ENCODE measurements around the gene GABPB2.

The GABPB2 gene

GRCh38 chr1:151060007-151060656 lies 10.4 kb upstream of the GABPB2 start, which contains the start of gene MLLT11:
Gene MLLT11 (plus strand): TSS chr1:151060397. CDS start chr1:151067225, 6,828 bp downstream.
- Histone ChIP-seq H3K9ac (ENCODE audit: insufficient read length, low read depth) (peak within 1 kb of the TSS; percentile 98), H3K4me3 (ENCODE audit: insufficient read length, low read depth) (peak within 1 kb of the TSS; percentile 90), H3K9me3 (ENCODE audit: insufficient read depth, low read length) (no peaks in the 10 kb centered on the region), H3K27me3 (ENCODE audit: insufficient read depth, insufficient read length) (no peaks in the 10 kb centered on the region), H3K36me3 (ENCODE audit: insufficient read depth, insufficient read length, low read length) (peaks cover 46% of the 10 kb centered on the region), H3K4me1 (ENCODE audit: insufficient read depth, insufficient read length) (peaks cover 22% of the 10 kb centered on the region)
- no peak for TF ChIP-seq ZNF274 (IDR thresholded peaks at IDR 0.05; ENCODE audit: low read depth, low read length)
- TF ChIP-seq SUZ12 (IDR thresholded peaks at IDR 0.05; ENCODE audit: extremely low read depth, insufficient read depth, insufficient read length): no peak
- TF ChIP-seq YY1 (IDR thresholded peaks at IDR 0.05; ENCODE audit: insufficient read depth, insufficient read length): no peak
- DNase-seq (ENCODE audit: low read depth, low spot score): peak; percentile 92

DNA sequence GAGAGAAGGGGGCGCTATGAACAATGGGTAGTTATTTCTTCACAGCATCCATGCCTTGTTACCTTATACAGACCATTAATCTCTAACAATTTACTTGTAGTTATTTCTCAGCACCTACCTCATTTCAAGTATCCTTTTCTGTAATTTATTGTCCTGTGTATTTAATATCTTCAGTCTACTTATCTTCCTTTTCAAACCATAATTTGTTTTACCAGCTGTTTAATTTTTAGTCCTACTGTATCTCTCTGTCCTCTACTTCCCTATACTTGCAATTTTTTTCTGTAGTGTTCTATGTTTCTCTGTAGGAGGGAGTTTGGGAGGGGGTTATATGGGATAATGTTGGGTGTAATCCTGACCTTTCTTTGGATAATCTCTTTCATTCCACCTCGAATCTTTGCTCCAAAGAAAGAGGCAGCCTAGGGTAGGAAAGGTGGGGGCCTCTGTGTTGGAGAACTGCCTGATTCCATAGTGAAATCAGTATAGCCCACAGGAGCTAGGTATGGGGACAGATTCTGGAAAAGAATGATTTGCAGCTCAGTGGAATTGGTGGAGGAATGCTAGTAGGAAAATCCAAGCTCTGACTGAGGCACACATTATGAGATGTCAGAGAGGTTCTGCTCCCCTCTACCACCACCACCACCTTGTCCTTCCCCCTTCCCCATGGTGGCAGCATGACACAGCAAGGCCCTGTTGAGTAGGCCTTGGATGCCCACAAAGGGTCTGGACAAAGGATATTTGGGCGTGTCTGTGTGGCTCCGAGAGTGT lies 9.7 kb upstream of the GABPB2 start:
- no peaks in the 10 kb centered on the region for H3K9me3 ChIP-seq (ENCODE audit: insufficient read depth, low read length)
- peak overlapping the region; percentile 98 for H3K9ac ChIP-seq (ENCODE audit: insufficient read length, low read depth)
- no peaks in the 10 kb centered on the region for H3K27me3 ChIP-seq (ENCODE audit: insufficient read depth, insufficient read length)
- no peak for DNase-seq (ENCODE audit: low read depth, low spot score)
- TF ChIP-seq ZNF274 (IDR thresholded peaks at IDR 0.05; ENCODE audit: low read depth, low read length) (no peak), YY1 (IDR thresholded peaks at IDR 0.05; ENCODE audit: insufficient read depth, insufficient read length) (no peak), SUZ12 (IDR thresholded peaks at IDR 0.05; ENCODE audit: extremely low read depth, insufficient read depth, insufficient read length) (no peak)
- peaks cover 46% of the 10 kb centered on the region for H3K36me3 ChIP-seq (ENCODE audit: insufficient read depth, insufficient read length, low read length)
- peaks cover 16% of the 10 kb centered on the region for H3K4me1 ChIP-seq (ENCODE audit: insufficient read depth, insufficient read length)
- H3K4me3 ChIP-seq (ENCODE audit: insufficient read length, low read depth): peak overlapping the region; percentile 90

DNA sequence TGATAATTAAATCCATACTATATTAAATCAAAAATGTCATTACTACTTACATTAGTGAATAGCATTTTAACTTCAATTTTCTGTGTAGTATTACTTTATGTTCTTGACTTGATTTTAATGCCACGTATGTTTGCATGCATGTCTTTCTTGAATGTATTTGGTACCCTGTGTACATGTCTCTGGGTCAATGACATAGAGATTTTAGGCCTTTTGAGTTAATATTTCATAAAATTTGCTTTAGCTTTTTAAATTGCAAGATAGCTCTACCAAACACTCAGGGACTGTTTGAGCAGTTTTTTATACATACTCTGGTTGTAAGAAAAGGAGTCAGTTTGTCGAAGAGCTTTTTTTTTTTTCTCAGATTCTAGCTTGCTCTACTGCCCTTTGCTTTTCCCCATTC lies 8.9 kb upstream of the GABPB2 start:
- Histone ChIP-seq H3K4me1 (ENCODE audit: insufficient read depth, insufficient read length) (peaks cover 9% of the 10 kb centered on the region), H3K4me3 (ENCODE audit: insufficient read length, low read depth) (peak overlapping the region; percentile 90), H3K9ac (ENCODE audit: insufficient read length, low read depth) (peak overlapping the region; percentile 39), H3K9me3 (ENCODE audit: insufficient read depth, low read length) (no peaks in the 10 kb centered on the region), H3K36me3 (ENCODE audit: insufficient read depth, insufficient read length, low read length) (peaks cover 44% of the 10 kb centered on the region), H3K27me3 (ENCODE audit: insufficient read depth, insufficient read length) (no peaks in the 10 kb centered on the region)
- TF ChIP-seq ZNF274 (IDR thresholded peaks at IDR 0.05; ENCODE audit: low read depth, low read length): no peak
- DNase-seq (ENCODE audit: low read depth, low spot score): no peak

GRCh38 chr1:151062741-151063371 lies 7.7 kb upstream of the GABPB2 start:
- H3K4me3 ChIP-seq (ENCODE audit: insufficient read length, low read depth): no peak overlapping the region
- H3K9me3 ChIP-seq (ENCODE audit: insufficient read depth, low read length): no peaks in the 10 kb centered on the region
- peaks cover 5% of the 10 kb centered on the region for H3K4me1 ChIP-seq (ENCODE audit: insufficient read depth, insufficient read length)
- no peak for DNase-seq (ENCODE audit: low read depth, low spot score)
- TF ChIP-seq YY1 (IDR thresholded peaks at IDR 0.05; ENCODE audit: insufficient read depth, insufficient read length): no peak
- TF ChIP-seq SUZ12 (IDR thresholded peaks at IDR 0.05; ENCODE audit: extremely low read depth, insufficient read depth, insufficient read length): no peak
- TF ChIP-seq ZNF274 (IDR thresholded peaks at IDR 0.05; ENCODE audit: low read depth, low read length): no peak
- H3K27me3 ChIP-seq (ENCODE audit: insufficient read depth, insufficient read length): no peaks in the 10 kb centered on the region
- no peak overlapping the region for H3K9ac ChIP-seq (ENCODE audit: insufficient read length, low read depth)
- peaks cover 45% of the 10 kb centered on the region for H3K36me3 ChIP-seq (ENCODE audit: insufficient read depth, insufficient read length, low read length)

DNA sequence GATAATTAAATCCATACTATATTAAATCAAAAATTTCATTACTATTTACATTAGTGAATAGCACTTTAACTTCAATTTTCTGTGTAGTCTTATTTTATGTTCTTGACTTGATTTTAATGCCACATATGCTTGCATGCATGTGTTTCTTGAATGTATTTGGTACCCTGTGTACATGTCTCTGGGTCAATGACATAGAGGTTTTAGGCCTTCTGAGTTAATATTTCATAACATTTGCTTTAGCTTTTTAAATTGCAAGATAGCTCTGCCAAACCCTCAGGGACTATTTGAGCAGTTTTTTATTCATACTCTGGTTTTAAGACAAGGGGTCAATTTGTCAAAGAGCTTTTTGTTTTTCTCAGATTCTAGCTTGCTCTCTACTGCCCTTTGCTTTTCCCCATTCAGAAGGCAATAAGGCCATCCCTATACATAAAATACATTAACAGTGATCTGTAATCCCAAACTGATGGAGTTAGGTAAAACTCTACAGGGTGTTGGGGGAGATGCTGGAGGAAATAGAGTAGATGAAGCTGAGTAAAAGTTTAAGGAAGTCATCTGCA lies 5.4 kb upstream of the GABPB2 start:
- peaks cover 3% of the 10 kb centered on the region for H3K4me1 ChIP-seq (ENCODE audit: insufficient read depth, insufficient read length)
- peaks cover 59% of the 10 kb centered on the region for H3K36me3 ChIP-seq (ENCODE audit: insufficient read depth, insufficient read length, low read length)
- H3K9ac ChIP-seq (ENCODE audit: insufficient read length, low read depth): no peak overlapping the region
- H3K27me3 ChIP-seq (ENCODE audit: insufficient read depth, insufficient read length): no peaks in the 10 kb centered on the region
- TF ChIP-seq YY1 (IDR thresholded peaks at IDR 0.05; ENCODE audit: insufficient read depth, insufficient read length): no peak
- no peak for TF ChIP-seq ZNF274 (IDR thresholded peaks at IDR 0.05; ENCODE audit: low read depth, low read length)
- no peak for TF ChIP-seq SUZ12 (IDR thresholded peaks at IDR 0.05; ENCODE audit: extremely low read depth, insufficient read depth, insufficient read length)
- no peak for DNase-seq (ENCODE audit: low read depth, low spot score)
- H3K4me3 ChIP-seq (ENCODE audit: insufficient read length, low read depth): no peak overlapping the region
- no peaks in the 10 kb centered on the region for H3K9me3 ChIP-seq (ENCODE audit: insufficient read depth, low read length)

DNA sequence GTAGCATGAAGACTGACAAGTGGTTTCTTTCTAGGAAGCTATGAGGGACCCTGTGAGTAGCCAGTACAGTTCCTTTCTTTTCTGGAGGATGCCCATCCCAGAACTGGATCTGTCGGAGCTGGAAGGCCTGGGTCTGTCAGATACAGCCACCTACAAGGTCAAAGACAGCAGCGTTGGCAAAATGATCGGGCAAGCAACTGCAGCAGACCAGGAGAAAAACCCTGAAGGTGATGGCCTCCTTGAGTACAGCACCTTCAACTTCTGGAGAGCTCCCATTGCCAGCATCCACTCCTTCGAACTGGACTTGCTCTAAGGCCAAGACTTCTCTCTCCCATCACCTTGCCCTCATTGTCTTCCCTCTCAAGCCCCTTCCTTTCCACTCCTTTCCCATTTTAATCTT lies 3.4 kb upstream of the GABPB2 start:
- no peak for DNase-seq (ENCODE audit: low read depth, low spot score)
- TF ChIP-seq YY1 (IDR thresholded peaks at IDR 0.05; ENCODE audit: insufficient read depth, insufficient read length) (no peak), ZNF274 (IDR thresholded peaks at IDR 0.05; ENCODE audit: low read depth, low read length) (no peak), SUZ12 (IDR thresholded peaks at IDR 0.05; ENCODE audit: extremely low read depth, insufficient read depth, insufficient read length) (no peak)
- H3K4me1 ChIP-seq (ENCODE audit: insufficient read depth, insufficient read length): peaks cover 6% of the 10 kb centered on the region
- H3K36me3 ChIP-seq (ENCODE audit: insufficient read depth, insufficient read length, low read length): peaks cover 59% of the 10 kb centered on the region
- H3K9me3 ChIP-seq (ENCODE audit: insufficient read depth, low read length): no peaks in the 10 kb centered on the region
- no peaks in the 10 kb centered on the region for H3K27me3 ChIP-seq (ENCODE audit: insufficient read depth, insufficient read length)
- H3K4me3 ChIP-seq (ENCODE audit: insufficient read length, low read depth): no peak overlapping the region
- no peak overlapping the region for H3K9ac ChIP-seq (ENCODE audit: insufficient read length, low read depth)

GRCh38 chr1:151069103-151069486 lies 1.5 kb upstream of the GABPB2 start:
- no peak overlapping the region for H3K4me3 ChIP-seq (ENCODE audit: insufficient read length, low read depth)
- no peak for DNase-seq (ENCODE audit: low read depth, low spot score)
- H3K9ac ChIP-seq (ENCODE audit: insufficient read length, low read depth): peak overlapping the region; percentile 1
- H3K36me3 ChIP-seq (ENCODE audit: insufficient read depth, insufficient read length, low read length): peaks cover 48% of the 10 kb centered on the region
- peaks cover 6% of the 10 kb centered on the region for H3K4me1 ChIP-seq (ENCODE audit: insufficient read depth, insufficient read length)
- no peaks in the 10 kb centered on the region for H3K27me3 ChIP-seq (ENCODE audit: insufficient read depth, insufficient read length)
- TF ChIP-seq ZNF274 (IDR thresholded peaks at IDR 0.05; ENCODE audit: low read depth, low read length) (no peak), SUZ12 (IDR thresholded peaks at IDR 0.05; ENCODE audit: extremely low read depth, insufficient read depth, insufficient read length) (no peak), YY1 (IDR thresholded peaks at IDR 0.05; ENCODE audit: insufficient read depth, insufficient read length) (no peak)
- no peaks in the 10 kb centered on the region for H3K9me3 ChIP-seq (ENCODE audit: insufficient read depth, low read length)

Data from NT2/D1 (cell line).